Midbrain (tissue), 1 donor: ENCODE data around the gene MLF2.

Experiments
- DNase-seq: peaks from one replicate; lab custom pipeline; 2025; lab: John Stamatoyannopoulos, UW

The MLF2 gene

DNA sequence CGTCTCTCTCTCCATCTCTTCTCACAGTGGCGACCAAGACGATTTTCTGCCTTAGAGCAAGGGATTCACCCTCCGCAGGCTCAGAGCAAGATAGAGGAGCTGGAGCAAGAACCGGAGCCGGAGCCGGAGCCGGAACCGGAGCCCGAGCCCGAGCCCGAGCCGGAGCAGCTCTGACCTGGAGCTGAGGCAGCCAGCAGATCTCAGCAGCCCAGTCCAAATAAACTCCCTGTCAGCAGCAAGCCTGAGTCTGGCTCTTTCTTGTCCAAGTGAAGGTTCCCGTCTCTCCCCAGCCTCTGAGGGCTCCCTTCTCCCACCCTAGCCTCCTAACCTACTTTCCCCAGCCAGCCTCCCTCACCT lies 25.3 kb upstream of the MLF2 start:
- peak; percentile 23 for DNase-seq

DNA sequence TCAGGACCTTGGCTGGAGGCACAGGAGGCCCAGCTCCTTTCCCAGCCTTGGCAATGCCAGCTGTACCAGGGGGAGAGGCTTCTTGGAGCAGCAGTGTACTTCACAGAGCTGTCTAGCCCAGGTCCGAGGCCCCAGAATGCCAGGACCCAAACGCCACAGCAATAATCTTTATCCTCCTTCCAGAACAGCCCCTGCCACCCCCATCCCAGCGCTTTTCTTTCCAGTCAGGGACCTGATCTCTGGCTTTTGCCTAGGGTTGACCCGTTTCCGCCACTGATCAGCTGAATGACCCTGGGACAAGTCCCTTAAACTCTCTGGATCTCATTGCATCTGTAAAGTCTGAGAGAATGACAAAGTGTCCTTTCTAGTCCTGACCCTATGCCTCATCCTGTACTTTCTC lies 24.4 kb upstream of the MLF2 start:
- no peak for DNase-seq

DNA sequence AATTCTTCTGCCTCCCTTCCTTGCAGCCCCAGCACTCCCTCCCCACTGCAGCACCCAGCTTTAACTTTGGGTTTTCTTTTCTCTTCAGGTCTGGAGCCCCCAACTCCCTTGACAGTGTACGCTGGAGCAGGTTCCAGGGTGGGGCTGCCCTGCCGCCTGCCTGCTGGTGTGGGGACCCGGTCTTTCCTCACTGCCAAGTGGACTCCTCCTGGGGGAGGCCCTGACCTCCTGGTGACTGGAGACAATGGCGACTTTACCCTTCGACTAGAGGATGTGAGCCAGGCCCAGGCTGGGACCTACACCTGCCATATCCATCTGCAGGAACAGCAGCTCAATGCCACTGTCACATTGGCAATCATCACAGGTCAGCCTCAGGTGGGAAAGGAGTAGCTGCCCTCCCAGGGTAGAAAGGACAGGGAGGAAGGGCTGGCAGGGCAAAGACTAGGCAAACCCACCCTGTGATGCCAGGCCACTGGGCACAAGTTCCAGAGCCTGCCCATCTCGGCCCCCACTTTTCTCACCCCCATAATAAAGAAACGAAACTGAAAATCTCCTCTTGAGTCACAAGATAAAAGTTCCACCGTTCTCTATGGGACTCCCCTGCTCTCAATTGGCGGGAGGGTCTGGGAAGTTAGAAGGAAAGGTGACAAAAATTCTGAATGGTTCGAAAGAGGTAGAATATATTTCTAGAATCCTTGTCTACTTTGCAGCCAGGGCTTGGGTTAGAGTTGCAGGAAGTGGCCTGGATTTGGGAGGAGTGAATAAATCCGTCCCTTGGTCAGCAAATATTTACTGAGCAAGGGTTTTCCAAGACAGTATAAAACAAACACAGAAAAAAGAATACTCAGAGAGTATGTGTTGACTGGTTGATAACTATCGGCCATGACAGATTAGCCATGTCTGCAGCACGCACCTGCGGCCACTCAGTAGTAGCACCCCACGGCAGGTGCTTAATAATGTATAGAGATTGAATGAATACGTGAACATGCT lies 22.5 kb upstream of the MLF2 start:
- DNase-seq: no peak

DNA sequence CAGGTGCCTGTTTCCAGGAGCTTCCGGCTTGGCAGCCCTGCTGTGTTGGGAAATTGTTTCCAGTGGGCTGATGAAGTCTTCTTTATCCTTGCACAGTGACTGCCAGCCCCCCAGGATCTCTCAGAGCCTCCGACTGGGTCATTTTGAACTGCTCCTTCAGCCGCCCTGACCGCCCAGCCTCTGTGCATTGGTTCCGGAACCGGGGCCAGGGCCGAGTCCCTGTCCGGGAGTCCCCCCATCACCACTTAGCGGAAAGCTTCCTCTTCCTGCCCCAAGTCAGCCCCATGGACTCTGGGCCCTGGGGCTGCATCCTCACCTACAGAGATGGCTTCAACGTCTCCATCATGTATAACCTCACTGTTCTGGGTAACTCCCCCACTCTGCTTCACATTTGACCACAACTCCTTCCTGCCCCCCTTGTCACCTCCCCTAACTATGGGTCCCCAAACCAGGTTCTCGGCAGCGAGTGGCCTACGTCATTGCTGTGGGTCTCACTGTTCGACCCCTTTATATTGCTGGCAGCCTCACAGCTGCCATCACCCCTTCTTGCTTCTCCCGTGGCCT lies 21.6 kb upstream of the MLF2 start:
- DNase-seq: no peak

DNA sequence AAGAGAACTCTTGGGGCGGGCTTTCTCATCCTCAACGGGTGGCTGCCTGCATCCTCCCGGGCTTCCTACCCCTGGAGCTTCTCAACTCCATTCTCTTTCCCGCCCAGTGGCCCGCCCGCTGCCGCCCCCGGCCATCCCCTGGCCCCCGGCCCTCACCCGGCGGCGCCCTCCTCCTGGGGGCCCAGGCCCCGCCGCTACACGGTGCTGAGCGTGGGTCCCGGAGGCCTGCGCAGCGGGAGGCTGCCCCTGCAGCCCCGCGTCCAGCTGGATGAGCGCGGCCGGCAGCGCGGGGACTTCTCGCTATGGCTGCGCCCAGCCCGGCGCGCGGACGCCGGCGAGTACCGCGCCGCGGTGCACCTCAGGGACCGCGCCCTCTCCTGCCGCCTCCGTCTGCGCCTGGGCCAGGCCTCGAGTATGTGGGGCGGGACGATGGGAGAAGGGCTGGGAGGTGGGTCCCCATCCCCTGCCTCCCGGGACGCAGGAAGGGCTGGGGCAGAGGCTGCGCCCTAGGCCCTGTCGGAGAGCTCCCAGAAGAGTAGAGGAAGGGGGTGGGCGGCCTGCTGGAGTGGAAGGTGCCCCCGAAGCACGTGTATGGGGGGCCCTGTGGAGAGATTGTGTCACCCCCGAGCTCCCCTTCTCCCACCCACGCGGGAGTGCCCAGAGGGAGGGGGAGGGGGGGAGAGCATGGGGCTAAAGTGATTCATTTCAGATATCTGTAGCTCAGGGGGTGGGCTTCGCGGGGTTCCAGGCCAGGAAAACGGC lies 20.8 kb upstream of the MLF2 start:
- DNase-seq: no peak

DNA sequence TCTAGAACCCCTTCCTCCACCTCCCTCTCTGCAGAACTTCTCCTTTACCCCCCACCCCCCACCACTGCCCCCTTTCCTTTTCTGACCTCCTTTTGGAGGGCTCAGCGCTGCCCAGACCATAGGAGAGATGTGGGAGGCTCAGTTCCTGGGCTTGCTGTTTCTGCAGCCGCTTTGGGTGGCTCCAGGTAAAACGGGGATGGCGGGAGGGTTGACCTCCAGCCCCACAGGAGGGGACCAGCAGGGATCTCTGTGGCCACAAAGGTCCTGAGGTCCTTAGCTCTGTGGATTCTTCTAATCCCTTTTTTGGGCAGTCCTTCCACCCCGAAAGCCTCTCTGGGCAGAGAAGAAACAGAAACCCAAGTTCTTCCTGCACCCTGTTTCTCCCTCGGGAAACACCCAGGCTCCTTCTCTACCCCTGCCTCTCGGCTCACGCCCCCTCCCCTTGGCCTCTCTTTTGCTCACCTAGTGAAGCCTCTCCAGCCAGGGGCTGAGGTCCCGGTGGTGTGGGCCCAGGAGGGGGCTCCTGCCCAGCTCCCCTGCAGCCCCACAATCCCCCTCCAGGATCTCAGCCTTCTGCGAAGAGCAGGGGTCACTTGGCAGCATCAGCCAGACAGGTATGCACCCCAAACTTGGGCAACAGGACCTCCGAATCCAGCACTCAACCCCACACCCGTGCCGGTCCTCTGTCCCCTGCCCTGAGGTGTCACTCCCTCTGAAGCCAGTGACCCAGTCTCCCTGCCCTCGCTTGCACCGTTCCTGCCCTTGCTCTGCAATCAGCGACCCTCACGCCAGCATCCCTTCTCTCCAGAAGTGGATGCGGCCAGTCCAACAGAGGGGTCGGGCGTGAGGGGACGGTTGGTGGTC lies 20.0 kb upstream of the MLF2 start:
- DNase-seq: no peak

DNA sequence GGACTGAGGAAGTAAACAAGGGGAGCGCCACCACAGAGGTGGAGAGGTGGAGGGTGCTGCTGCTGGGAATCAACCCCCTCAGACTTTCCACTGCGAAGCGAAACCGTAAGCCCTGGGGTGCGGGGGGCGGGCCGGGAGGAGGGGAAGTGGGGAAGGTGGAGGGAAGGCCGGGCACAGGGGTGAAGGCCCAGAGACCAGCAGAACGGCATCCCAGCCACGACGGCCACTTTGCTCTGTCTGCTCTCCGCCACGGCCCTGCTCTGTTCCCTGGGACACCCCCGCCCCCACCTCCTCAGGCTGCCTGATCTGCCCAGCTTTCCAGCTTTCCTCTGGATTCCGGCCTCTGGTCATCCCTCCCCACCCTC lies 19.4 kb upstream of the MLF2 start, which contains the start of gene LAG3:
Gene LAG3, plus strand, starts transcription at position 190 of the 365 bp plus-strand sequence. CDS start 333 bp downstream, outside the sequence.
- DNase-seq: no peak

DNA sequence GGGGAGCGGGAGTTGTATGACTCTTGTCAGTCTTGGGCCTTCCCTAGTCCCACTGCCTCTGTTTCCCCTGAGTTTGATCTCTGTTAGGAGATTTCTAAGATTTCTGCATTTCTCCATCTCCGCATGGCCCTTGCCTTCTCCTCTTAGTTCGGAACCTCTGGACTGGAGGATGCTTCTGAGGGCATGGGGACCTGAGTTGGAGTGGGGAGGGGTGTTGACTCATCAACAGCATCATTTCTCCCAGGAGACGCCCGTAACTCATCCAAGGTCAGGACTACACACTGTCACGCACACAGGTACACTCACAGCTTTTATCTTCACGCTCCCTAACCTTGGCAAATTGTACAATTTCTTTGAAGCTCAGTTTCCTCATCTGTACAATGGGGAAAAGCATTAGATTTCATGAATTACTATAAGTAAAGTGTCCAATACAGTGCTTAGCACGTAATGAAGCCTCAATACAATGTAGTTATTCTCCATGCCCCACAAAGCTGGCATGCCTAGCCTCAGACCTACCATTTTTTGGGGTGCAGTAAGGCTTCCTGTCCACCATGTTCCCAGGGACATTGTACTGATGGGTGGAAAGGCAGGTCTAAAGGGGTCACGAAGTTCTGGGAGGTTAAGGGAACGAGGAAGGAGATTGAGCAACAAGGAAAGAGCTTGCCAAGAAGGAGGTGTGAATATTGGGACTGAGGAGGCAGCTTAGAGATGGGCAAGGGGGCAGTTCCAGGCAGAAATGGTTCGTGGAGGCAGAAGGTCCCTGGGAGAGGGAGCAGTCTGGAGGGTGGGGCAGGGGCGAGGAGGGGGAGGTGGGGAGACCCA lies 18.8 kb upstream of the MLF2 start:
- no peak for DNase-seq

DNA sequence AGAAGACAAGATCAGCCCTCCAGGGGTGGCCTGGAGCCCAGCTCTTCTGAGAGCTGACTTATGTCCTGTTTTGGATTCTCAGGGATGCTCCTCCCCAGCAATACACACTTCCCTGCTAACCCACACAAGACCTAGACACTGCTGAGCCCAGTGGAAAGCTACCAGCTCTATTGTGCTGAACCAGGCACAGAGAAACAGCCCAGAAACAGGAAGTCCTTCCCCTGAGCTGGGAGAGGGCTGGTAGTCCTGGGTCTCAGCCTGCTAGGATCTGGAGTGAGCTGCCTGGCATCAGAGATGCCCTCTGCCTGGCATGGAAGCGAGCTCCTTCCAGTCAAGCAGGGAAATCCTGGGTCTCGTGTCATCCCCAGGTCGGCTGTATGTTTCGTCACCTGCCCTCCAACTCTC lies 18.2 kb upstream of the MLF2 start:
- no peak for DNase-seq

DNA sequence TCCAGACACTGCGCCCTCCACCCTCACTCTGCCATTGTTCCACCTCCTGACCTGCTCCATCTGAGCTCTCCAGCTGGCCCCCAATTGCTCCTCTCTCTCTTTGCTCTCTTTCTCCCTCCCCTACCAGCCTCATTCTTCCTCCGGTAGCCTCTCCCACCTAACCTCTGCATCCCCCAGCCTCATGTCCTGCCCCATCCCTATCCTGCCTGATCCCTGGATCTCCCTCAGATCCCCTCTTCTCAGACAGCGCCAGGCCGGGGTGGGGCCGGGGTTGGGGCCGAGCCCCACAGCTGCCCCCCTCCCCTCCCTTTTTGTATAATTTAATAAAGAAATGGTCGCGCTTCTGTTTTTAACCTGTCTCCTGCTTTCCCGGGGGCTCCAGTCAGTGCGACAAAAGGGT lies 17.7 kb upstream of the MLF2 start:
- no peak for DNase-seq

DNA sequence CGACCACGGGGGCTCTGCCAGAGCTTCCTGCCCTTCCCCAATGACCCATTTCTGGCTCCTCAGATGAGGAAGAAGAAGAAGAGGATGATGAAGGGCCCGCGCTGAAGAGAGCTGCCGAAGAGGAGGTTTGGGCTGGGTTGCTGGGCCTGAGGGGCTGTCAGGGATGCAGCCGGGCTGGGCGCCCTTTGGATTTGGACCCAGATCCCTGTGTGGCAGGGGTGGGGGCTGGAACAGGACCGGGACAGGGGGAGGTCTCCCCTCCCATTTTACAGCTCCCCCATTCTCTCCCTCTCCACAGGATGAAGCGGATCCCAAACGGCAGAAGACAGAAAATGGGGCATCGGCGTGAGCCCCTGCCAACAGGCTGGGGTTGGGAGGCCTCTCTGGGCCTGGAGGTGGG lies 17.2 kb upstream of the MLF2 start:
- no peak for DNase-seq

DNA sequence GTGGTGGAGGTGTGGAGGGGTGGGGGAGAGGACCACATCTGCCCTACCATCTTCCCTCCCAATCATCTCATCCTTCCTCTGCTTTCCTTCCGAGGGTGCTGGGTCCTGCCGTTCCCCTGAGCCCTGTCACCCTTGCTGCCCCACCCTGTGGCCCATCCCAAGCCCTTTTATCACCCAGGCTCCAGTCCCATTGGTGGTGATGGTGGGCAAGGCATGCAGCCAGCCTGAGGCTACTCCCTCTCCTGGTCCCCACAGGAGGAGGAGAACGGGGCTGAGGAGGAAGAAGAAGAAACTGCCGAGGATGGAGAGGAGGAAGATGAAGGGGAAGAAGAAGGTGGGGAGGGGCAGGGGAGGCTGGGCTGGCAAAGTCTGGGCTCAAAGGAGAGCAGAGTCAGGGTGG lies 16.7 kb upstream of the MLF2 start:
- DNase-seq: no peak

DNA sequence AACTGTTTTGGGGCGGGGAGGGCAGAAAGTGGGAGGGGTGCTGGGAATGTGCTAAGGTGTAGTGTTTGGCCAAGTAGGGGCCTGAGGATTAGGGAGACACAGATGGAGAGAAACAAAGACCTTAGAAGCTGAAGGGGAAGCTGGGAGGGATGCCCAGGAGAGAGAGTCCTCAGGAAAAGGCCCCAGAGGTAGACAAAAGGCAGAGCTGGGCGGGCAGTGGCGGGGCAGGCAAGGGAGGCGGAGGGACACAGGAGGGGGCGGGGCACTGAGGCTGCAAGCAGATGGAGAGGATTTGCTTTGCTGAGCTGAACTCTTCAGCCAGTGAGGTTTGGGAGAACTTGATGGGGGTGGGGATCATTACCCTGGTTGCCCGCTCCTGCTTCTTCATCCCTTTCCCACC lies 16.0 kb upstream of the MLF2 start:
- DNase-seq: no peak

DNA sequence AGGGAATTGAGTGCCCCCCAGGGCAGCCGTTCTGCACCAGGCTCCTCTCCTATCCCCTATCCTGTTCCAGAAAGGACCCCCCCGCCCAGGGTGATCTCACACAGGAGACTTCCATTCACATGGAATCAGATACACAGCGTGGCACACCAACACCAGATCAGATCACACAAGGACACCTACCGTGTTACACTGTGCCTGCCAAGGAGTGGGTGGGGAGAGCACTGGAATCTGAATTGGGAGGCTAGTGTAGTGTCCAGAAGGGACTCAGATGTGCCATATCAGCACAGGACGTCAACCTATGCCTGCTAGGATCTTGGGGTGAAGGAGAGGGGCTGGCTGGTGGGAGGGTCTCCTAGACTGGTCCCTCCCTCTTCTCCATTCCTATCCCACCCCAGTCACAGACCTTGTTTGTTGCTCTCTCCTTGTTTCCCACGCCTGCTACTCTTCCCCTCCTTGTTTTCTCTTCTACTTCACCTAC lies 15.5 kb upstream of the MLF2 start:
- DNase-seq: no peak

DNA sequence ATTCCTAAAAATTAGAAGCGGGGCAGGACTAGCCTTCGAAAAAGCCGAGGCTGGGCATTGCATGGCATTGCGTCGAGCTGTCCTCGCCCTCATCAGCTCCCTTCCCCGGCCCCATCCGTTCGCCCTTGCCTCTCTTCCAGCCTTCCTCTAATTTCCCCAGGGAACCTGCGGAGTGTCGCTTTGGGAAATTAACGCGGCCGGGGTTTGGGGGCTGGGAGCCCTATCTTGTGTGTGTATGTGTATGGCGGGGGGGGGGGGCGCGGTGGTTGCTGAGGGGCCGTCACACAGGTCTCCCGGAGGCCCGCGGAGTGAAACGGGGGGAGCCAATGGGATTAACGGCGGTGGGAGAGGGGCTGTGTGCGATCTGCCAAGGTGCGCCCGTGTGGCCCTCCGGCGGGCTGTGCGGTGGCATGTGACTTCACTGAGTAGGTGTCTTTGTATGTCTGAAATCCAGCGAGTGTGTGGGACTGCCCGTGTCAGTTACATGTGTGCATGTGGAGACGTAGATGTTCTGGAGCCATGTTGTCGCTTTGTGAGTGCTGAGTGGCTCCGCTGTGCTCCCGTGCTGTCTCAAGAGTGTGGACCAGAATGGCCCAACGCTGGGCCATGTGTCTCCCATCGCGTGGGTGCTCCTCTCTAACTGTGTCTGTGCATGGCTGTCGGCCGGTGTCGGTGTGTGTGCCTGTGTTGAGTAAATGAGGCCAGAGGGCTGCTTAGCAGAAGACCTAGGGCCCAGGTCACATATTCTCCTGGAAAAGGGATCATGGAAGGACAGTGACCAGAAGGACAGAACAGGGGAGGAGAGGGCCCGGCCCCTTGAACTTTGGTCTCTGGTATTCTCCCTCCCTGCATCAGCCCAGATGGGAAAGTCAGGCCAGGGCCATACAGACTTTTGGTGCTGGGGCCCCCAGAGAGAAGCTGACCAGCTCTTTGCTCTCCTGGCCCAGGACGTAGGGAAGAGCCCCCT lies 14.7 kb upstream of the MLF2 start:
- no peak for DNase-seq

DNA sequence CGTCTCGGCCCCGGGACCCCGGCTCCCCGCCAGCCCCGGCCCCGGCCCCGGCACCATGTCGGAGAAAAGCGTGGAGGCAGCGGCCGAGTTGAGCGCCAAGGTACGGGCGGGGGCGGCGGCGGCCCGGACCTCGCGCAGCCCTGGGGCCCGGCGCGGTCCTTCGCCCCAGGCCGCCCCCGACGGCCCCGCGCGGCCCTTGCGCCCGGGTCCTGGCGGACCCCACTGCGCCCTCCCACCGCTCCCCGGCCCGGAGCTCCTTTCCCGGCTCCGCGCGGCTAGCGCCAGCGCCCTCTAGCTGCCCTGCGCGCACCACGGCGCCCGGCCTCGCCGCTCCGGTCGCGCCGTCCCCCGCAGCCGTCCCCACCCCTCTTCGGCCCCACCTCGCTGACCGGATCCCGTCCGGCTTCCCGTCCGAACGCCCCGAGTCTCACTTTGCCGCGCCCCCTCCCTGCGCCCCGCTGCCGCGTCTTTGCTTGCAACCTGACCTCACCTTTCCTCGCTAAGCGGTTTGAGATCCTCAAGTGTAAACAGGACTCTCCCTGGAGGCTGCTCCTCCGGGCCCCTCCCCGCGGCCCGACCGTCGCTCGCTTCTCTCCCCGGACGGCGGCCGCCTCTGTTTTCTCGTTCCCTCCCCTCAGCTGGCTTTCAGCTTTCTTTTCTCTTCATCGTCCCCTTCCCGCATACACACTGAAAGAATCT lies 13.9 kb upstream of the MLF2 start:
- DNase-seq: peak; percentile 50

DNA sequence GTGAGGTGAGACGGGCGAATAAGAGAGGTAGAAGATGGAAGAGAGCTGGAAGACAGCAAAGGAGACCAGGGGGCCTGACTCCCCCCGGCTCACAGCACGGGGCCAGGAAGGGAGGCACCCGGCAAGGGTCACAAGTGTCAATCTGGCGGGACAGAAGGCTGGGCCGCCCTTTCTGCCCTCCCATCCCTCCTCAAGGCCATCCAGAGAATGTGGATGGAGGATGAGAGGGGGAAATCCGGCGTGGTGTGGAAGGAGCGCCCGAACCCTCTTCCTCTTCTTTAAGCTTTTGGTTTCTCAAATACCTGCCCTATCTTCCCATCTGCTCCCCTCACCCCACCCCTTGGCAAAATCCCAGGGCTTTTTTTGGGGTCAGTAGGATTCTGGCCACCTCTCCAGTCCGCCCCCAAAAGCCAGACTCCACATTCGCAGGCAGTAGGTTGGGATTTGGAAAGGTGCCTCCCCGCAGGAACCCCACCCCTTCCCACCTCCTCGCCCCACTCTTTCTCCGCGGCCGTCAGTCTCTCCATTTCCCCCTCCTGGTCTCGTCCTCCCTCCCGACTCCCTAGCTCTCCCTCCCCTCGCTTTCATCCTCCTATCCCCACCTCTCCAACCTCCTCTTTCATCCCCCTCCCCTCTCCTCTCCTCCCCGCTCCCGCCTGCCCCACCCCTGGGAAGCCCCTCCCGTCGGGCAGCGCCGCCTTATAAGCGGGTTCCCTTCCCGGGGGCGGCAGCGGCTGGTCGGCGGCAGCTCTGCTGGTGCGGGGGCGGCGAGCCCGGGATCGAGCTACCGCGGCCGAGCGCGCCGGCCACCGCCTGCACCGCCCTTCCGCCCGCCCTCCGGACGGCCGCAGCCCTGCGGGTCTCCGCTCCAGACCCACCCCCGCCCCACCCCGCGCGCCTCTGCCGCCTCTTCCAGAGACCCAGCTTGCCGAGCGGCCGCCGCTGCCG lies 13.0 kb upstream of the MLF2 start, which contains the start of gene PTMS:
Gene PTMS, plus strand, starts transcription at position 730 of the 948 bp plus-strand sequence. CDS start 343 bp downstream, outside the sequence.
- DNase-seq: no peak
